Colonic mucosa (tissue), 4 donors: ENCODE results near the gene KDM4C. TPM values are rescaled to one million over a fixed set of nuclear protein-coding genes. Genes with fewer than 3 reads are reported as not detected.

Experiments
- DNase-seq: peaks from one replicate; pipeline ENCODE4 v3.0.0-alpha.2; 2020
- H3K27ac ChIP-seq: fragments of 200-600 bp; one replicate; pipeline ENCODE4 v1.8.0; 2021
- H3K27me3 ChIP-seq: fragments of 200-600 bp; one replicate; pipeline ENCODE4 v1.8.0; 2021
- H3K36me3 ChIP-seq: fragments of 200-600 bp; one replicate; pipeline ENCODE4 v1.8.0; 2021
- H3K4me1 ChIP-seq: fragments of 200-600 bp; one replicate; pipeline ENCODE4 v1.8.0; 2021; ENCODE audit warnings: mild to moderate bottlenecking
- H3K4me3 ChIP-seq: fragments of 200-600 bp; one replicate; pipeline ENCODE4 v1.8.0; 2021
- H3K9ac ChIP-seq, 2 donors: one replicate each; pipeline ENCODE4 v1.7.0; 2013; ENCODE audit warnings: control low read depth in 2 of 2, low read depth in 2 of 2, low read length in 2 of 2
- H3K9me3 ChIP-seq: fragments of 200-600 bp; one replicate; pipeline ENCODE4 v1.8.0; 2021
- intact Hi-C: fragments of 100-400 bp; cut with DNase I; formaldehyde crosslinking; loops from one replicate; pipeline ENCODE4 v1.14.1; 2022
- total RNA-seq, 2 donors: library from RNA; stranded (reverse); fragmentation: NEBNext Ultra II Directional in 1 of 2; extraction: Animal tissue kit (Norgen Biotek cat#: 25700) in 1 of 2; gene quantifications; one replicate each; pipeline ENCODE4 v1.2.1, GENCODE V29; 2021
- TF ChIP-seq, protein P1 (sequence below): fragments of 200-600 bp; IDR thresholded peaks from one replicate; pipeline ENCODE4 v1.8.0; 2022; ENCODE audit warnings: antibody characterized with exemption, mild to moderate bottlenecking
- donor health status: healthy.
- donor health status: DM: no; HTN: no; CAD: no.
- donor health status: DM: no; HTN: no; CAD: no.

The KDM4C gene
- total RNA-seq, 2 donors from 2014 or later = 37.3 to 42.0 TPM

DNA sequence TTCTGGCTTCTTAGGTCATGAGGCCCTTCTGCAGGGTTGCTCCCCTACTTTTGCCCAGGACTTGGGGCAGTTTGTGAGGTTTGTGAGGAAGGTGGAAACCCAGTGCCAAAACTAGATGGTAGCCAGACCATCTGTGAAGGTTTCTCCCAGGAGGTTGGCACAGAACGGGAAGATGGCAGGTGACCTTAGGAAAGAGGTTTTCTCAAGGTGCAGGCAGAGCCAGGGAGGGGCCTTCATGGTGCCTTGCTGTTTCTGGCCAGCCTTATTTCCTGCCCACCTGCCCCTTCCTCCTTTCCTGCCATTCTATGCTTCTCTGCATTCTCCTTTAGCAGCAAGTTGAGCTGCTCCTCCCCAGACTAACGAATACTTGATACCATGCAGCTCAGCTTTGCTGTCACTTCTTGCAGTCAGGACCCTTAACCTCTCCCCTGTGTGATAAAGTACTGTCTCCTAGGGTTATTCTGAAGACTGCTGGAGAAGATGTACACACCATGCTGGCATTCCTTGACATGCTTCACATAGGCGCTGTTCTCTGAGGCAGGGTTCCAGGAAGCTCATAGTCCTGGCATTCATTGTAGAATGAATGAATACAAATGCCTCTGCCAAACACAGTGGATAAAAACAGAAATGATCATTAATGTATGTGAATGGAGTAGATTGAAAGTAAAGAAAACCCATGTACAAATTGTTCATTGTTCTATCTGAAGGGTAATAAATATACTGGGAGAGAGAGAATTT, 154.3 kb downstream of the KDM4C start:
- Histone ChIP-seq H3K4me3 (no peak overlapping the region), H3K27me3 (no peaks in the 10 kb centered on the region), H3K27ac (no peak overlapping the region), H3K4me1 (no peaks in the 10 kb centered on the region), H3K9me3 (no peaks in the 10 kb centered on the region), H3K36me3 (no peaks in the 10 kb centered on the region), H3K9ac (no peak overlapping the region)
- TF ChIP-seq, protein P1, sequence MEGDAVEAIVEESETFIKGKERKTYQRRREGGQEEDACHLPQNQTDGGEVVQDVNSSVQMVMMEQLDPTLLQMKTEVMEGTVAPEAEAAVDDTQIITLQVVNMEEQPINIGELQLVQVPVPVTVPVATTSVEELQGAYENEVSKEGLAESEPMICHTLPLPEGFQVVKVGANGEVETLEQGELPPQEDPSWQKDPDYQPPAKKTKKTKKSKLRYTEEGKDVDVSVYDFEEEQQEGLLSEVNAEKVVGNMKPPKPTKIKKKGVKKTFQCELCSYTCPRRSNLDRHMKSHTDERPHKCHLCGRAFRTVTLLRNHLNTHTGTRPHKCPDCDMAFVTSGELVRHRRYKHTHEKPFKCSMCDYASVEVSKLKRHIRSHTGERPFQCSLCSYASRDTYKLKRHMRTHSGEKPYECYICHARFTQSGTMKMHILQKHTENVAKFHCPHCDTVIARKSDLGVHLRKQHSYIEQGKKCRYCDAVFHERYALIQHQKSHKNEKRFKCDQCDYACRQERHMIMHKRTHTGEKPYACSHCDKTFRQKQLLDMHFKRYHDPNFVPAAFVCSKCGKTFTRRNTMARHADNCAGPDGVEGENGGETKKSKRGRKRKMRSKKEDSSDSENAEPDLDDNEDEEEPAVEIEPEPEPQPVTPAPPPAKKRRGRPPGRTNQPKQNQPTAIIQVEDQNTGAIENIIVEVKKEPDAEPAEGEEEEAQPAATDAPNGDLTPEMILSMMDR = no peak
- DNase-seq = no peak
- intact Hi-C loops = no loop called here

DNA sequence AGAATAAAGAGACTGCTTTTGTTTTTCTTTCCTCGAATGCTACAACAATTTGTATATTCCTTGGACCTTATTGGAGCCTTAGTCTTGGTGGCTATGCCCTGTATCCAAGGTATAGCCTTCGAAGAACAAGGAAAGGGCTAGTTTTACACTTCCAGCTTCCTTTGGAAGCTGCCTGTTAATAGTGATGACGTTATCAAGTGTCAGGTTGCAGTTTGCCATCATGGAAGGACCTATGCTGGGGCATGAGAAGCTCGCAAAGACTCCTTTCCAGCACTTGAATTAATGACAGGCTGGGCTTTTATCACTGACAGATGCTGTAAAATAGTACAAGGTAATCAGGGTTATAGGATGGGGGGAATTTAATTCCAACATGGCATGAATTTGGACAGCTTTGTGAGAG, 157.9 kb downstream of the KDM4C start:
- Histone ChIP-seq H3K9me3 (no peaks in the 10 kb centered on the region), H3K27ac (no peak overlapping the region), H3K27me3 (no peaks in the 10 kb centered on the region), H3K4me1 (no peaks in the 10 kb centered on the region), H3K9ac (no peak overlapping the region), H3K36me3 (no peaks in the 10 kb centered on the region), H3K4me3 (no peak overlapping the region)
- TF ChIP-seq, protein P1 = no peak
- DNase-seq = no peak
- intact Hi-C loops = no loop called here

DNA sequence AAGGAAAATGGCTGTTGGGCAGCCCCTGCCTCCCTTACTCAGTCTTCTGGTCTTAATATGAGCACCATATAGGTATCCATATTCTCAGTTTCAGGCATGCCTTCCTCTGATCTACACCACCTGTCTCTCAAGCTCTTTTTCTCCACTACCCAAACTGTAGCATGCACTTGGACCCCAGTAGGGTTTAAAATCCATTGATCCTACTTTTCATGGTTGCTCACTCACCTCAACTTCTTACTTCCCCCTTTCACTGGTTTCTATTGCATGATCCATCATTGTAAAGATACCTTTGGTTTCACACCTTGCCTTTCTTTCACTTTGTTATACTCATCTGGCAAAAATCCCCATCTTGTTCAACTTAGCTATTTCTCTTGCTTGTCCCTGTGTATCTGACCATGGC, 159.4 kb downstream of the KDM4C start:
- no peak overlapping the region for H3K4me3 ChIP-seq
- TF ChIP-seq, protein P1 = no peak
- no peaks in the 10 kb centered on the region for H3K4me1 ChIP-seq
- H3K36me3 ChIP-seq = no peaks in the 10 kb centered on the region
- H3K9ac ChIP-seq = no peak overlapping the region
- intact Hi-C loops = no loop called here
- DNase-seq = no peak
- no peak overlapping the region for H3K27ac ChIP-seq
- H3K27me3 ChIP-seq = no peaks in the 10 kb centered on the region
- no peaks in the 10 kb centered on the region for H3K9me3 ChIP-seq

DNA sequence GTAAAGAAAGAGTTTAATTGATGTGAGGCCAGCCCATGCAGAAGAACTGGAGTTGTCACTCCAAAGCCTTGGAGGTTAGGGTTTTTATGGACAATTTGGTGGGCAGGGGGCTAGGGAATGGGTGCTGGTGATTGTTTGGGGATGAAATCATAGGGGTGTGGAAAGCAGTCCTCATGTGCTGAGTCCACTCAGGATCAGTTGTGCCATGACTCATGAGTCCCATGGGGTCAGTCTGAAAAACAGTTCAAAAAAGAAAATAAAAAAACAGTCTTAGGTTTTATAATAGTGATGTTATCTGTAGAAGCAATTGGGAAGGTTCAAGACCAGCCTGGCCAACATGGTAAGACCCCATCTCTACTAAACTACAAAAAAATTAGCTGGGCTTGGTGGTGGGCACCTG, 162.3 kb downstream of the KDM4C start:
- no peaks in the 10 kb centered on the region for H3K4me1 ChIP-seq
- no peak overlapping the region for H3K4me3 ChIP-seq
- no peak for DNase-seq
- H3K9me3 ChIP-seq = no peaks in the 10 kb centered on the region
- intact Hi-C loops = no loop called here
- TF ChIP-seq, protein P1 = no peak
- H3K27ac ChIP-seq = no peak overlapping the region
- H3K36me3 ChIP-seq = no peaks in the 10 kb centered on the region
- no peak overlapping the region for H3K9ac ChIP-seq
- H3K27me3 ChIP-seq = no peaks in the 10 kb centered on the region

DNA sequence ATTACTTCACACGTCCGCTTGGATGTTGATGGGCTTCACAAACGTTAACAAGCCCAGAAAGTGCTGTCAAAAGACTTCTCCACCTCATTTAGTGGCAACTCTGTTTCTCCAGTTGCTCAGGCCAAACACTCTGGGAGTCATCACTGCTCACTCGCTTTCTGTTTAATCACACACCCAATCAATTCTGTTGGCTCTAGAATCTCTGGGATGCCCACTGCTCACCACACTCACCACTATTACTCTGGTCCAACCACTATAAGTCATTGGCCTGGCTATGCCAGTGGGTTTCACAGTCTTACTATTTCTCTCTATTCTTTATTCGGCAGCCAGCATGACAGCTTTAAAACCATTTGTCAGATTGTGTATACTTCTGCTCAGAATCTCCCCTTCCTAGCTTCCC, 163.5 kb downstream of the KDM4C start:
- H3K27ac ChIP-seq = no peak overlapping the region
- no peaks in the 10 kb centered on the region for H3K36me3 ChIP-seq
- intact Hi-C loops = no loop called here
- no peaks in the 10 kb centered on the region for H3K4me1 ChIP-seq
- no peaks in the 10 kb centered on the region for H3K9me3 ChIP-seq
- DNase-seq = no peak
- H3K4me3 ChIP-seq = no peak overlapping the region
- TF ChIP-seq, protein P1 = no peak
- no peak overlapping the region for H3K9ac ChIP-seq
- H3K27me3 ChIP-seq = no peaks in the 10 kb centered on the region
